Lung (tissue), 12 donors: Measurements from ENCODE around the gene CCNY. TPM values are rescaled to one million over a fixed set of nuclear protein-coding genes. Genes with fewer than 3 reads are reported as not detected.

Experiments used
- ATAC-seq: fragments of 200-7000 bp; cut with Tn5 transposase; one replicate; pipeline ENCODE4 v1.9.1; 2020; ENCODE audit warnings: moderate number of reproducible peaks; ENCODE audit not compliant: insufficient read depth, low FRiP score
- DNase-seq, 3 donors: peaks; one replicate each; pipeline ENCODE4 v3.0.0-alpha.2; 2013 to 2017
- H3K27ac ChIP-seq, 2 donors: one replicate each; pipeline ENCODE4 v1.5.1; 2013; ENCODE audit warnings: mild to moderate bottlenecking in 2 of 2, moderate library complexity in 2 of 2, control low read depth in 1 of 2, inconsistent platforms in 1 of 2, low read depth in 1 of 2, low read length in 1 of 2
- H3K27me3 ChIP-seq, 3 donors: one replicate each; pipeline ENCODE4 v1.5.1; 2013; ENCODE audit warnings: low read length in 2 of 3; ENCODE audit not compliant: control insufficient read depth in 3 of 3, insufficient read depth in 3 of 3
- H3K36me3 ChIP-seq, 4 donors: one replicate each; pipeline ENCODE4 v1.5.1; 2013; ENCODE audit warnings: low read length in 4 of 4, mild to moderate bottlenecking in 1 of 4, moderate library complexity in 1 of 4; ENCODE audit not compliant: control insufficient read depth in 4 of 4, insufficient read depth in 4 of 4
- H3K4me1 ChIP-seq, 5 donors: one replicate each; pipeline ENCODE4 v1.5.1; 2013; ENCODE audit warnings: low read length in 5 of 5, mild to moderate bottlenecking in 2 of 5, moderate library complexity in 1 of 5; ENCODE audit not compliant: control insufficient read depth in 5 of 5, insufficient read depth in 5 of 5
- H3K4me3 ChIP-seq: one replicate; pipeline ENCODE4 v1.5.1; 2013; ENCODE audit warnings: mild to moderate bottlenecking, control low read depth, moderate library complexity
- H3K9ac ChIP-seq, 2 donors: one replicate each; pipeline ENCODE4 v1.5.1; 2013; ENCODE audit warnings: low read length in 2 of 2, control low read depth in 1 of 2; ENCODE audit not compliant: insufficient read depth in 1 of 2
- H3K9me3 ChIP-seq, 4 donors: one replicate each; pipeline ENCODE4 v1.5.1; 2013; ENCODE audit warnings: low read length in 3 of 4, mild to moderate bottlenecking in 1 of 4, moderate library complexity in 1 of 4; ENCODE audit not compliant: control insufficient read depth in 4 of 4, insufficient read depth in 3 of 4
- CTCF ChIP-seq: IDR thresholded peaks from 2 replicates; pipeline ENCODE4 v1.5.1; 2012; ENCODE audit warnings: mild to moderate bottlenecking; ENCODE audit errors: control extremely low read depth, extremely low read depth
- WGBS, 2 donors: extraction: QIAGEN DNeasy Blood & Tissue Kit; methylation state at CpG; one replicate each; pipeline ENCODE4 v1.1.7; 2013; 5-methylcytosine and 5-hydroxymethylcytosine counted together
- polyA plus RNA-seq, 2 donors: library from polyadenylated mRNA; stranded (reverse); fragments of 200-250 nt; gene quantifications; one replicate each; pipeline ENCODE4 v1.2.1, GENCODE V29; 2013
- total RNA-seq, 2 donors: library from RNA; depleted of rRNA in 1 of 2; stranded (reverse); fragments of >200 nt in 1 of 2; gene quantifications; one replicate each; pipeline ENCODE4 v1.2.1, GENCODE V29; 2014 to 2021
- donor health status: control.
- donor health status: control.
- donor health status: Bipolar disorder and iron deficiency.
- donor health status: healthy.
- donor health status: DM: yes; HTN: yes; CAD: no.

CCNY gene
- total and polyA plus RNA-seq, 4 donors: 26.6 to 63.0 (median 38.8) TPM

- peak in 1 of 3 donors; percentile 33 for DNase-seq
- H3K9ac ChIP-seq: no peak overlapping the region
- H3K27ac ChIP-seq: peak overlapping the region; percentile 77 to 79
- H3K4me1 ChIP-seq: peaks cover 0 to 42% (median 16%) of the 10 kb centered on the region in 5 donors
- TF ChIP-seq CTCF: no peak
- no peaks in the 10 kb centered on the region for H3K27me3 ChIP-seq
- peak; percentile 23 for ATAC-seq
- no peak overlapping the region for H3K4me3 ChIP-seq
- H3K36me3 ChIP-seq: no peaks in the 10 kb centered on the region
- 69 to 78% methylated on average over 6 of the region's 6 CpGs for WGBS, 2 donors
- H3K9me3 ChIP-seq: no peaks in the 10 kb centered on the region
Measured at GRCh38 chr10:35331894-35332640, 4.2 kb upstream of the CCNY start.

- Histone ChIP-seq H3K9me3 (no peaks in the 10 kb centered on the region), H3K4me3 (no peak overlapping the region), H3K27ac (peak overlapping the region in 1 of 2 donors; percentile 57), H3K9ac (no peak overlapping the region), H3K4me1 (peaks cover 0 to 39% (median 17%) of the 10 kb centered on the region in 5 donors), H3K36me3 (no peaks in the 10 kb centered on the region), H3K27me3 (no peaks in the 10 kb centered on the region)
- ATAC-seq (no peak), DNase-seq (no peak)
- 67 to 79% methylated on average over 1 of the region's 1 CpG for WGBS, 2 donors
- TF ChIP-seq CTCF: no peak
Measured at GRCh38 chr10:35334297-35334696, 2.0 kb upstream of the CCNY start.

- WGBS, 2 donors: 15 to 21% methylated on average over 34 of the region's 34 CpGs
- TF ChIP-seq CTCF: no peak
- H3K9me3 ChIP-seq: no peaks in the 10 kb centered on the region
- H3K4me1 ChIP-seq: peaks cover 2 to 41% (median 14%) of the 10 kb centered on the region in 5 donors
- H3K9ac ChIP-seq: peak overlapping the region; percentile 41 to 75
- H3K36me3 ChIP-seq: no peaks in the 10 kb centered on the region
- ATAC-seq (no peak), DNase-seq (peak in 1 of 3 donors; percentile 16)
- peak overlapping the region; percentile 96 to 97 for H3K27ac ChIP-seq
- H3K27me3 ChIP-seq: no peaks in the 10 kb centered on the region
- peak overlapping the region; percentile 97 for H3K4me3 ChIP-seq
Measured at GRCh38 chr10:35335133-35336083, 901 bp upstream of the CCNY start.
